Measurements from ENCODE around the gene ANK2. TPM values are rescaled to one million over a fixed set of nuclear protein-coding genes. Genes with fewer than 3 reads are reported as not detected.
"Not testable (repeated sequence)": the region's sequence is repeated elsewhere in the genome, so short reads cannot be mapped to it uniquely, and the experiment has no call there.

Gene ANK2
- total RNA-seq, 1 donor: 79.6 TPM

DNA sequence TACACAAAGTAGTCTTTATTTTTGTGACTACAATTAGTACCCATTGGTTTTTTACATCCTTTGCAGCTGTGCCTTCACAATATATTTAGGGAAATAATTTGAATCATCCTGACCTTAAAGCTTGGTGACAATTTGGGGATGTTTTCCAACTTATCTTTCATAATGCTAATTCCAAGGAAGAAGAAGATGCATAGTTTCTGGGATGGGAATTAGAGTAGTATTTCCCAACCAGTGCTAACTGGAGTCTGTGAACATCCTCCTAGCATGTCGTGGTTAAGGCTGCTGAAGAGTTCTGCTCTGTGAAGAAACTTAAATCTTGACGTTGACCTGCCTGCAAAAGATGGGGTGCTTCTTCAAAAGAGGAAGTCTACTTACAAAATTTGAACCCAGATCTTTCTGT lies 173.5 kb downstream of the ANK2 start:
- Histone ChIP-seq H3K79me2 (ENCODE audit: insufficient read depth, low read length) (no peaks in the 10 kb centered on the region), H3K4me2 (ENCODE audit: insufficient read depth, low read length) (no peak overlapping the region), H3K27ac (ENCODE audit: low read depth, low read length) (peak overlapping the region; percentile 72), H3K27me3 (ENCODE audit: insufficient read depth, low read length) (no peaks in the 10 kb centered on the region), H2AFZ (ENCODE audit: low read length) (no peak overlapping the region), H3K4me1 (ENCODE audit: insufficient read depth, low read length) (peaks cover 13% of the 10 kb centered on the region), H4K20me1 (ENCODE audit: insufficient read depth, low read length) (no peaks in the 10 kb centered on the region), H3K36me3 (ENCODE audit: insufficient read depth, low read length) (no peaks in the 10 kb centered on the region), H3K9me3 (ENCODE audit: low read depth, low read length) (no peaks in the 10 kb centered on the region), H3K4me3 (ENCODE audit: insufficient read depth, low read length) (no peak overlapping the region)
- TF ChIP-seq, protein P1, sequence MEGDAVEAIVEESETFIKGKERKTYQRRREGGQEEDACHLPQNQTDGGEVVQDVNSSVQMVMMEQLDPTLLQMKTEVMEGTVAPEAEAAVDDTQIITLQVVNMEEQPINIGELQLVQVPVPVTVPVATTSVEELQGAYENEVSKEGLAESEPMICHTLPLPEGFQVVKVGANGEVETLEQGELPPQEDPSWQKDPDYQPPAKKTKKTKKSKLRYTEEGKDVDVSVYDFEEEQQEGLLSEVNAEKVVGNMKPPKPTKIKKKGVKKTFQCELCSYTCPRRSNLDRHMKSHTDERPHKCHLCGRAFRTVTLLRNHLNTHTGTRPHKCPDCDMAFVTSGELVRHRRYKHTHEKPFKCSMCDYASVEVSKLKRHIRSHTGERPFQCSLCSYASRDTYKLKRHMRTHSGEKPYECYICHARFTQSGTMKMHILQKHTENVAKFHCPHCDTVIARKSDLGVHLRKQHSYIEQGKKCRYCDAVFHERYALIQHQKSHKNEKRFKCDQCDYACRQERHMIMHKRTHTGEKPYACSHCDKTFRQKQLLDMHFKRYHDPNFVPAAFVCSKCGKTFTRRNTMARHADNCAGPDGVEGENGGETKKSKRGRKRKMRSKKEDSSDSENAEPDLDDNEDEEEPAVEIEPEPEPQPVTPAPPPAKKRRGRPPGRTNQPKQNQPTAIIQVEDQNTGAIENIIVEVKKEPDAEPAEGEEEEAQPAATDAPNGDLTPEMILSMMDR (IDR thresholded peaks at IDR 0.05; ENCODE audit: extremely low read depth, low read depth, low read length): no peak
- no peak for DNase-seq (ENCODE audit: insufficient read length, low spot score, missing footprints)

DNA sequence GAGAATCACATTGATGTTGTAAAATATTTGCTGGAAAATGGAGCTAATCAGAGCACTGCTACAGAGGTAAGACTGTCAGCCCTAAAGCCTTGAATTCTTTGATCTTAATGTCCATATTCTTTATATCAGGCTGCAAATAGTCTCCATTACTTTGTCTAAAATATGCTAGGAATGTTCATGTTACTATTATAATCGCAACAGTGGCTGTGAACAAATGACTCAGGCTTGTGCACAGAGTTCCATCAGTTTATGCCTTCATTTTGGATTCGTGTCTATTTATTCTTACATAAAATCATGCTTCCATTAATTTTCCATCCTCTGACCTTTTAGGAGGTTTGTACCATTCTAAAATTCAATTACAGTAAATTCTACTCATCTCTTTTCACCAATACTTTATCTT lies 182.7 kb downstream of the ANK2 start:
- Histone ChIP-seq H3K27me3 (ENCODE audit: insufficient read depth, low read length) (no peaks in the 10 kb centered on the region), H3K9me3 (ENCODE audit: low read depth, low read length) (no peaks in the 10 kb centered on the region), H3K4me1 (ENCODE audit: insufficient read depth, low read length) (no peaks in the 10 kb centered on the region), H2AFZ (ENCODE audit: low read length) (peak overlapping the region; percentile 60), H3K27ac (ENCODE audit: low read depth, low read length) (no peak overlapping the region), H3K79me2 (ENCODE audit: insufficient read depth, low read length) (no peaks in the 10 kb centered on the region), H4K20me1 (ENCODE audit: insufficient read depth, low read length) (no peaks in the 10 kb centered on the region), H3K4me2 (ENCODE audit: insufficient read depth, low read length) (peak overlapping the region; percentile 10), H3K4me3 (ENCODE audit: insufficient read depth, low read length) (no peak overlapping the region), H3K36me3 (ENCODE audit: insufficient read depth, low read length) (no peaks in the 10 kb centered on the region)
- TF ChIP-seq, protein P1 (IDR thresholded peaks at IDR 0.05; ENCODE audit: extremely low read depth, low read depth, low read length): no peak
- DNase-seq (ENCODE audit: insufficient read length, low spot score, missing footprints): peak; percentile 10

DNA sequence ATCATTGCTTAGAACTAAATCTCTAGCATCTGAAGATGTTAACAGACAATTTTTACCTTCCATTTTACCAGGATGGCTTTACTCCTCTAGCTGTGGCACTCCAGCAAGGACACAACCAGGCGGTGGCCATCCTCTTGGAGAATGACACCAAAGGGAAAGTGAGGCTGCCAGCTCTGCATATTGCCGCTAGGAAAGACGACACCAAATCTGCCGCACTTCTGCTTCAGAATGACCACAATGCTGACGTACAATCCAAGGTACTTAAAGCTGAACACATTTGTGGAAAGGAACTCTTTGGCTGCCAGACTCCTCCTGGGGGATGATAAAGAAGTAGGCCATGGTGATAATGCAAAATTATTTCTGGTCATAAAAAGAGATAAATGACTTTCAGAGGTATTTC lies 187.5 kb downstream of the ANK2 start:
- Histone ChIP-seq H3K4me3 (ENCODE audit: insufficient read depth, low read length) (no peak overlapping the region), H3K4me2 (ENCODE audit: insufficient read depth, low read length) (no peak overlapping the region), H3K27ac (ENCODE audit: low read depth, low read length) (no peak overlapping the region), H4K20me1 (ENCODE audit: insufficient read depth, low read length) (no peaks in the 10 kb centered on the region), H3K9me3 (ENCODE audit: low read depth, low read length) (no peaks in the 10 kb centered on the region), H3K27me3 (ENCODE audit: insufficient read depth, low read length) (no peaks in the 10 kb centered on the region), H3K79me2 (ENCODE audit: insufficient read depth, low read length) (no peaks in the 10 kb centered on the region), H3K36me3 (ENCODE audit: insufficient read depth, low read length) (no peaks in the 10 kb centered on the region), H3K4me1 (ENCODE audit: insufficient read depth, low read length) (no peaks in the 10 kb centered on the region), H2AFZ (ENCODE audit: low read length) (no peak overlapping the region)
- TF ChIP-seq, protein P1 (IDR thresholded peaks at IDR 0.05; ENCODE audit: extremely low read depth, low read depth, low read length): no peak
- no peak for DNase-seq (ENCODE audit: insufficient read length, low spot score, missing footprints)

DNA sequence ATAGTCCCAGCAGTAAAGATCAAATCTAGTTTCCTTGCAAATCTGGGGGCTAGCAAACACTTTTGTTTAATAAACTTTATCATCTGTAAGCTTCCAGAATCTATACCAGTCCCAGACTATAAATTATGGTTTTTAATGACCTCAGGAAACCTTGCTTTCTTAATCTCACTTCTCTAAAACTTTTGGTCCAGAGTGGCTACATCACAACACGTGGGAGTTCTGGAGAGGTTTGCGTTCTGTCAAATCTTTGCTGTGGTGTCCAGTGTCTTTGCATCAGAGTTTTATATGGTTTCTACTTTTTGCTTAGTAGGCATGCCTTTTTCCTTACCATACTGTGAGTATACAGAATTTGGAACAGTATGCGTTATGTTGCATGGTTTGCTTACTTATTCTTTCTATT lies 193.9 kb downstream of the ANK2 start:
- no peaks in the 10 kb centered on the region for H3K4me1 ChIP-seq (ENCODE audit: insufficient read depth, low read length)
- H3K27me3 ChIP-seq (ENCODE audit: insufficient read depth, low read length): no peaks in the 10 kb centered on the region
- H3K36me3 ChIP-seq (ENCODE audit: insufficient read depth, low read length): no peaks in the 10 kb centered on the region
- H2AFZ ChIP-seq (ENCODE audit: low read length): no peak overlapping the region
- TF ChIP-seq, protein P1 (IDR thresholded peaks at IDR 0.05; ENCODE audit: extremely low read depth, low read depth, low read length): no peak
- H4K20me1 ChIP-seq (ENCODE audit: insufficient read depth, low read length): no peaks in the 10 kb centered on the region
- H3K4me2 ChIP-seq (ENCODE audit: insufficient read depth, low read length): no peak overlapping the region
- no peak overlapping the region for H3K27ac ChIP-seq (ENCODE audit: low read depth, low read length)
- no peak for DNase-seq (ENCODE audit: insufficient read length, low spot score, missing footprints)
- H3K4me3 ChIP-seq (ENCODE audit: insufficient read depth, low read length): no peak overlapping the region
- no peaks in the 10 kb centered on the region for H3K9me3 ChIP-seq (ENCODE audit: low read depth, low read length)
- H3K79me2 ChIP-seq (ENCODE audit: insufficient read depth, low read length): no peaks in the 10 kb centered on the region

DNA sequence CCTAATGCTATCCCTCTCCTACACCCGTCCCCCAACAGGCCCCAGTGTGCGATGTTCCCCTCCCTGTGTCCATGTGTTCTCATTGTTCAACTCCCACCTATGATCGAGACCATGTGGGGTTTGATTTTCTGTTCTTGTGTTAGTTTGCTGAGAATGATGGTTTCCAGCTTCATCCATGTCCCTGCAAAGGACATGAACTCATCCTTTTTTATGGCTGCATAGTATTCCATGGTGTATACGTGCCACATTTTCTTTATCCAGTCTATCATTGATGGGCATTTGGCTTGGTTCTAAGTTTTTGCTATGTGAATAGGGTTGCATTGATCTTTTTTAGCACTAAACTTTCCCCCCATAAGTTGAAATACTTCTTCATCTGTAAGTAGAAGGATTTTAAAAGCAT lies 195.3 kb downstream of the ANK2 start:
- H3K27ac ChIP-seq (ENCODE audit: low read depth, low read length); H3K4me3 ChIP-seq (ENCODE audit: insufficient read depth, low read length); H3K9me3 ChIP-seq (ENCODE audit: low read depth, low read length); DNase-seq (ENCODE audit: insufficient read length, low spot score, missing footprints); H3K79me2 ChIP-seq (ENCODE audit: insufficient read depth, low read length); H3K4me2 ChIP-seq (ENCODE audit: insufficient read depth, low read length); H3K27me3 ChIP-seq (ENCODE audit: insufficient read depth, low read length); H4K20me1 ChIP-seq (ENCODE audit: insufficient read depth, low read length); H3K4me1 ChIP-seq (ENCODE audit: insufficient read depth, low read length); H3K36me3 ChIP-seq (ENCODE audit: insufficient read depth, low read length); H2AFZ ChIP-seq (ENCODE audit: low read length): not testable (repeated sequence)
